ENCODE measurements around the gene TALDO1.

DNA sequence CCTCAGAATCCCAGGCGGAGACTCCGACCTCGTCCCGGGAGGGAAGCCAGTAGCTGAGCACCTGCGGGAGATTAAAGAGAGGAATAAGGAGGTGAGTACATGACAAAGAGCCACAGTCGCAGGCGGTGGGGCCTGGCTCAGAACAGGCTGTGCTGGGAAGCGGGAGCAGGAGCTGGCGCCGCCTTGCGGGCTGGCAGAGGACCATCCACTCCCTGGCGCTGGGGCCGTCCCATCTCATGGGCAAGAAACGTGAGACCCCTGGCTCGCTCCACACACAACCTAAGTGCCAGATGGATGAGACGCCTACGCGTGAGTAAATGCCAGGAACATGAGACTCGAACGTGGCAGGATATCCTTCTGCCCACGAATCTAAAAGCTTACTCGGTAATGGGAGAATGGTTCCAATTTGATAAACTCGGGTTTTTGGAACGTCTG is 36.3 kb downstream of the TALDO1 start:
- TF ChIP-seq, protein P1, sequence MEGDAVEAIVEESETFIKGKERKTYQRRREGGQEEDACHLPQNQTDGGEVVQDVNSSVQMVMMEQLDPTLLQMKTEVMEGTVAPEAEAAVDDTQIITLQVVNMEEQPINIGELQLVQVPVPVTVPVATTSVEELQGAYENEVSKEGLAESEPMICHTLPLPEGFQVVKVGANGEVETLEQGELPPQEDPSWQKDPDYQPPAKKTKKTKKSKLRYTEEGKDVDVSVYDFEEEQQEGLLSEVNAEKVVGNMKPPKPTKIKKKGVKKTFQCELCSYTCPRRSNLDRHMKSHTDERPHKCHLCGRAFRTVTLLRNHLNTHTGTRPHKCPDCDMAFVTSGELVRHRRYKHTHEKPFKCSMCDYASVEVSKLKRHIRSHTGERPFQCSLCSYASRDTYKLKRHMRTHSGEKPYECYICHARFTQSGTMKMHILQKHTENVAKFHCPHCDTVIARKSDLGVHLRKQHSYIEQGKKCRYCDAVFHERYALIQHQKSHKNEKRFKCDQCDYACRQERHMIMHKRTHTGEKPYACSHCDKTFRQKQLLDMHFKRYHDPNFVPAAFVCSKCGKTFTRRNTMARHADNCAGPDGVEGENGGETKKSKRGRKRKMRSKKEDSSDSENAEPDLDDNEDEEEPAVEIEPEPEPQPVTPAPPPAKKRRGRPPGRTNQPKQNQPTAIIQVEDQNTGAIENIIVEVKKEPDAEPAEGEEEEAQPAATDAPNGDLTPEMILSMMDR (IDR thresholded peaks at IDR 0.05) = peak; percentile 47 to 76 (median 61)
- TF ChIP-seq POLR2A (IDR thresholded peaks at IDR 0.05) = peak in 1 of 4 donors; percentile 38
